Neural progenitor cell (in vitro differentiated cells): ENCODE measurements around the gene TRPC4AP.
A peak's percentile ranks its signal among the peaks of the same experiment; 100 is the strongest.

Experiments used
- CTCF ChIP-seq: fragments of 200-600 bp; sonication (generic); IDR thresholded peaks from 2 replicates; pipeline ENCODE4 v1.5.1; 2017; ENCODE audit warnings: antibody characterized with exemption, mild to moderate bottlenecking
- EZH2 ChIP-seq: fragments of 200-600 bp; sonication (generic); IDR thresholded peaks from 2 replicates; pipeline ENCODE4 v1.6.1; 2017; ENCODE audit warnings: antibody characterized with exemption, mild to moderate bottlenecking, moderate library complexity

- TF ChIP-seq CTCF (peak; percentile 47), EZH2 (no peak)
Observed at GRCh38 chr20:35001596-35002362, 90.8 kb downstream of the TRPC4AP start.
